LoVo (cell line): Measurements from ENCODE around the gene PARD3.
"Not testable (repeated sequence)": the region's sequence is repeated elsewhere in the genome, so short reads cannot be mapped to it uniquely, and the experiment has no call there.

Experiments used
- DNase-seq: peaks from one replicate; pipeline ENCODE4 v3.0.0-alpha.2; 2016; ENCODE audit warnings: low spot score

The PARD3 gene

DNA sequence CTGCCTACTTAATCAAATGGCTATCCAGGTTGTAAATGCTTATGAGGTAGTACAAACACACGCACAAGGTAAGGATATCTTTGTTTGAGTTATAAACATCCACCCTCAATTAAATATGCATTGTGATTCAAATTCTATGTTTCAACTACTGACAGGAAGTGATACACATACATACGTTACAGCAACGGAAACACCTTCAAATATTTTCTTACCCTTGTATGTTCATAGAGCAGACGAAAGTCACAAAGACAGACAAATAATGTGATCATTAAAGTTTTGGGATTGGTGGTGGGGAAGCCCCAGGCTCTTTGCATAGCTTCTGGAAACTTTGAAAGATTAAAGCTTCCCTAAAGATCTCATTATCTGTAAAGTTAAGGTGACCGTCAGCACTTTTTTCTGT is 521.0 kb downstream of the PARD3 start:
- no peak for DNase-seq

DNA sequence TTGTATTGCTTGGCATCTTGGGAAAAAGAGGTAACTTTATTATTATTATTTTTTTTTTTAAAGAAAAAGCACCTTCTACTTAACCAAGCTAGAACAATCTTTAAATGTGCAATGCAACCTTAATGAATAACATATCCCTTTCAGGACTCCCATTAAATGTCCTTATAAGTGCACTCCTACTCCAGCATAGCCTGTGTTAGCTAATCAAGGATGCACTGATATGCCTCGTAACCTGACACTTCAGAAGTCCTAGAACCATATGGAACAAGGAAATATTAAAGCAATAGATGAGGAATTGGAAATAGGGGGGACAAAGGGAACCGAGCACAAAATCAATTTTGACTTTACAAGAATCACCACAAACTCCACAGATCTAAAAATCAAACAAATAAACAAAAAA is 522.4 kb downstream of the PARD3 start:
- DNase-seq, result no peak

DNA sequence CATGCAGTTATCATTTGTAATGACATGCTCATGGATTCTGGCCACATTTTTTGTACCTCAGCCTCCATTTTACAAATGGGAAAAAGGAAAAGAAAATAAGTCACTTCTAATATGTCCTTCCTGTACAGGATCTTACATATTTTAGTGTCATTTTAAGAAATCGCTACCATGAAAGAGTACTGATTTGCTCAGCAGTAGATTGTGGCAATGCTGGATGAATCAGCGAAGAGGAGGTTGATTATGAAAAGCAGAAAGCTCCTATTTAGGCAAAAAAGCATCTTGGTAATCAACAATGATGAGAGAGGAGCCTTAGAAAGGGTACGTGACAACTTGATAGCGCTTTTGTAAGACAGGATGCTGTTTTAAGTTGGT is 522.9 kb downstream of the PARD3 start:
- no peak for DNase-seq

DNA sequence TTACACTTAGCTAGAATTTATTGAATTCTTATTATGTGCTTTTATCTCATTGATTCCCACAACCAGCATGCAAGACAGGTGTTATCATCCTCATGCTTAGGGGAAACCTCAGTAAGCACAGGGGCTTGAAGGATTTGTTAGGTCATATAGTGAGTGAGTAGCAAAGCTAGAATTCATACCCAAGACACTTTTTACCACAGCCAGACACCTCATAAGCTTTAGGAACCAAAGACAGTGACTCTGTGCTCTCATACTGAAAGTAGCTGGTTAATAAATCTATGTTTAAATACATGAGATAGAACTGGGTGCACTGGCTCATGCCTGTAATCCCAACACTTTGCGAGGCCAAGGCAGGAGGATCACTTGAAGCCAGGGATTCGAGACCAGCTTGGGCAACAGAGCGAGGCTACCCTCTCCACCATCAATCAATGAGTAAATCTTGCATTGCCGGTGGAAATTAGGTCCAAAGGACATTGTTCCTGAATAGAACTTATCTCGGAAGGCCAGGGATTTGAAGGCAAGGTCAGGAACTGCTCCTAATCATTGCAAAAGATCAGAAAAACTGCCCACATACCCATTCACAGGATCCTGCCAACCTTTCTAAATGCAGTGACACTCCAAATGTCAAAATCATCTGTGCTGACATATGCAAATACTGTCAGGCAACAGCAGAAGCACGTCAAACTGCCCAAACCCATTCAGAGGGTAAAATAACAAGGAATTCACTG is 523.5 kb downstream of the PARD3 start:
- no peak for DNase-seq

DNA sequence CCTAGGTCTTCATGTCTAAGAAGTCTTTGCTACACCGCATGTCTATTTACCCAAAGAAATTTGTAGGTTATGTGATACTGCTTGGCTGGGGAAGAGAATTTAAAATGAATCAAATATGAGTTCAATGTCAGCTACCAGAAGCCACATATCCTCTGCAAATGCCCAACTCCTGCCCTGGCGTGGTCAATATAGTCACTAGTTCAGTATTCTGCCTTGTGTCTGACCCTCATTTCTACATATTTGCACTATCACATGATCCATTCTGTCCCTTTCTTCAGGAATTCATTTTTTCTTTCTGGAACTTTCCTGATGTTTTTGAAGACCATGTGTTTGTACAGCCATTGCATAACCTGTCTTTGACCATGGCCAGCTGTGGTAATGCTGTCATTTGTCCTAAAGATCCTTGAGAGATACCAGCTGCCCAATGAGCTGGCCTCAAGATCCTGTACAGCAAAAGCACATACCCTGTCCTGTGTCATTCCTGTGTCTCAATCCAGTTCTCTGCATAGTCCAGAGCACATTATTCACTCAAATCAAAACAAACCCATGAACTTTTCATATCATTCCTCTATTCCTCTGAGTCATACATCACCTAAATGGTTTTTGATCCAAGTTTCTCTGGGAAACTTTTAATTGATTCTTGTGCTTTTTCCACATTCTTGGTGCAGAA is 524.5 kb downstream of the PARD3 start:
- DNase-seq, result no peak

DNA sequence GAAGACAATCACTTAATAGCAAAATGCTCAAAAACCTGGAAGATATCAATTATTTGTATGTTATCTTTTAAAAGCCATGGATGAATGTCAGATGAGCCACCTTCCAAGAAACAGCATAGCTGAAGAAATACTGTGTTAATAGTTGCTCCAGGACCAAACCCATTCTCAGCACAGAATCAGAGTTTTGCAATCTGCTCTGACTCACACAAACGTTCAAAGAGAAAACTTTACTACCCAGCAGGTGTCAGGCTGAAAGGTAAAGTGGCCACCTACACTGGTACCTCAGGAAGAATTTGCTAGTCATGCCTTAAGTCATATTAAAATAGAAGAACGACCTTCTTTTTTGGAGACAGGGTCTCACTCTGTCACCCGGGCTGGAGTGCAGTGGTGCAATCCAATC is 526.5 kb downstream of the PARD3 start:
- DNase-seq, result peak; percentile 3

DNA sequence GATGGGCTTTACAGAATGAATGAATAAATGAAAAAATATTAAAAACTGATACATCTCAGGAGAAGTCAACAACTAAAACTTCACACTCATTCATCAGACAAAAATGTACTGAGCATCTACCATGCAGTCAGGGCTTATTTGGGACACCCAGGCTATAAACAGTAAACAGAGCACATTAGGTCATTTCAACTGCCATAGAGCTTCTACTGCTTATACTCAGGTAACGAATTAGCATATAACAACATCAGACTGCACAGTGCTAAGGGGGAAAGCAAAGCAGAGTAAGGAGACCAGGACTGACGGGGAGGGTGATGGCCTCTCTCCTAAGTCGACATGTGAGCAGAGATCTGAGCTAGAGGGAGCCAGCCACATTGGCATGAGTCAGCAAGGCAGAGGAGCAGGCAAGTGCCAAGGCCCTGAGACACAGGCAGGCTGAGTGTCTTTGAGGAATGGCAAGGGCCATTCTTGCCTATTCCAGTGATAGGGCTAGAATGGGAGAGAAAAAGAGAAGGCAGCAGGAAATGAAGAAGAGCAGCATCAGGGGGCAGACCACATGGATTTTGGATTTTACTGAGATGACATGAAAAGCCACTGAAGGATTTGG is 528.9 kb downstream of the PARD3 start:
- DNase-seq, result peak; percentile 8

DNA sequence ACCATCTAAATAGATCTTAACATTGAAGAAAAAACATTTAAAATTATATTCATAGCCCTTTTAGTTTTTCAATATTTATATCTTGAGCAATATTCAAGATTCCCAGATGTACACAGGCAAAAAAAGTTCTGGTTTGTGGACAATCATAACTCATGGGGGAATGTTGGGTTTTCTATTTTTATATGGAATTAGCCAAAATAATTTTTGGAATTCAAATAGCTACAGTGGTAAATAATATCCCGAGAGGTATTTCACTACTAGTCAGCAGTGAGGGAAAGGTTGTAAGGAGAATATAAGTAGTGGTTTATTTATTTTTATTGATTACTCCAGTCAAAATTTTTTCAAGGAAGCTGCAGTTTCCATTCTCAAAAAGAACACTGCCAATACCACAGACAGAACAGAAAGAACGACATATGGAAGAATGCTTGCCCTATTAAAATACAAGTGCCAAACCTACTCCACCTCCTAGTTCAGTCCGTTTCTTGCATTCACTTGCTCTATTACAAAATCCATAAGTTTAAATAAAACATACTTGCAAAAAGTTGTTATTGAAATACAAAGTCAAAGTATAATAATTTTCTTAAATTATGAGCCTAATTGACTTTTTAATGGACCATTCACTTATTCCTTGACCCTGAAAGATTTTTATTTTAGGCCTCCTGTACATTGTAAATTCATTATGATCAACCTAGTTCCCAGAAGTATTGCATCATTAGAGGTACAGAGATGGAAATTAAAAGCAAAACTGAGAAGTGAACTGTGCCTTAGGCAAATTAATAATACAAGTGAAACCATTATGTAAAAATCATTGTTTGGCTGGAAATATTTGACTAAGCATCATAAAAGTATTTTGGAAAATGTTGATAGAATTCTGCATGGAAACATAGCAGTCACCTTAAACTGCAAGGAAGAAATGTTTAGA is 533.2 kb downstream of the PARD3 start:
- no peak for DNase-seq

DNA sequence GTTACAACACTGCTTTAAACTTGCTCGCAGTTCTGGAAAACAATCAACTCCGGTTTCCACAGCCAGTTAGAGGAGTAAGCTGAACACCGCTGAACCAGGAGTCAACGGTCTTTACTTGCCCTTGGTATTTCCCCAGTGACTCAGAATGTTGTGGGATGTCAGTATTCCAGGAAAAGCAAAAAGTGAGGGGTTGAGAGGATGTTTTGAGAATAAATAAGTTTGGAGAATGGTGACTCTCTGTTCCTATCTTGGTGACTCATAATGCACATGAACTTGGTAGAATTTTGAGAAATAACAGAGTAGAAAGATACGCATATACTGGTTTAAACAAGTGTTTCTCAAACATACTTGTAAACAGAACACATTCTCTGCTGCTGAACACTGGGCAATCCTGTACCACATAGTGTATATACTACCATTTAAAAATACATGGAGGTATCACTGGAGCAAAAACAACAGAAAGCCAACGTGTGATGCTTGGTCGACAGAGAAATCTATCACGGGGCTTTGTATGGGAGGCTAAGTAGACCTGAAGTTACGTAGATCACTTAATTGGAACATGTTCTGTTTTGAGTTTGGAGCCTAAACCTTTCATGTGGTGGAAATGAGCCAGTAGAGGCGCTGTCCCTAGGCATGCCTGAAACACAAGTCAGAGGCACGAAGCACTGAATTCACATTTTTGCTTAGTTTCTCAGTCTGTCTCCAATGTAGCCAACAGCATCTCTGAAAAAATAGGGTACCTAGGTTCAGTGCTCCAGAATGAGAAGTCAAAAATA is 534.3 kb downstream of the PARD3 start:
- no peak for DNase-seq

DNA sequence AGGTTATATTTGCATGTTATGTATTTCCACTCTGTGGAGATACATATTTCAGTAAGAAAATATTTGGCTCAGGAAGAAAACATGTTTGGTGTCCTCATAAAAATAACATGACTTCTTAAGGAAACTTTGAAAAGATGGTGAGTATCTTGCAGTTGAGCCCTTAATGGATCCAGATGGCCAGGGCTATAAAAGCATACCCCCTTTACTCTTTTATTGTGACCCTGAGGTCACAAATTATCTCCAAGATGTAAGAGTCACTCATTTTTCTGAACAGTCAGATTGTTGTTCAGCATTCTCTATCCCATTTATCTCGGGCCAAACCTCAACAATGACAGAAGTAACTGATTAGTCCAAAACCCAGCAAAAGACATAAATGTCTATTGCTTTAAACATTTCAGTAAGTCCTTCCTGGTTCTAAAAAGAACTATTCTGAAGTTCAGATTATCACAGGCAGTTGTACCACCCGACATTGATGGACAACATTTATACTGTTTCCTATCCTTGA is 539.4 kb downstream of the PARD3 start:
- no peak for DNase-seq

DNA sequence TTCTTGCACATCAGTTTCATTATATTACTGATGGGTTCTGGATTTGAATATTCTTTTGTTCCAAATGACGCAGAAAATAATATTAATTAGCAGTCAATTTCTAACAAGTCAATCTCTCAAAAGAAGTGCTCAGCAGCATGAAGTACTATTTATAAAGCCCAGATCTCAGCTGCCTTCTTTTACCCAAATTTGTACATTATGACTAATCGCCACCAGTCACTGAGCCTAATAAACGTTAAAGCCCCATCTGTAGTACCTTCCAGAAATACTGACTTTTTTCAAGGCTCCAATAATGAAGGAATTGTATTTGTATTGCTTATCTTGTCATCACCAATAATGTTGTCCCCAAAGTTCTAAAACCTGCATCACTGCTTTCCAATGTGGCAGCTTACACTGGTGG is 540.2 kb downstream of the PARD3 start:
- DNase-seq, result no peak

DNA sequence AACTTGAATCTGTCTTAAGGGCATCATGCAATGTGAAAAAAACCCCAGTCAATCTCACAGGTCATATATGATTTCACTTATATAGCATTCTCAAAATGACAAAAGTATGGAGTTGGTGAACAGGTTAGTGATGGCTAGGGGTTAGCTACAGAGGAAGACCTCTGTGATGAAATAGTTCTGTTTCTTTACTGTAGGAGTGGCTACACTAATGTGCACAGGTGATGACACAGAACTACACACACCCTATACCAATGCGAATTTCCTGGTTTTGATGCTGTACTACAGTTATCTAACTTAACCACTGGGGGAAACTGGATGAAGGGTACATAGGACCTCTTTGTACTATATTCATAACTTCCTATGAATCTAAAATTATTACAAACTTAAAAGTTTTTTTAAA is 541.8 kb downstream of the PARD3 start:
- DNase-seq, result no peak

DNA sequence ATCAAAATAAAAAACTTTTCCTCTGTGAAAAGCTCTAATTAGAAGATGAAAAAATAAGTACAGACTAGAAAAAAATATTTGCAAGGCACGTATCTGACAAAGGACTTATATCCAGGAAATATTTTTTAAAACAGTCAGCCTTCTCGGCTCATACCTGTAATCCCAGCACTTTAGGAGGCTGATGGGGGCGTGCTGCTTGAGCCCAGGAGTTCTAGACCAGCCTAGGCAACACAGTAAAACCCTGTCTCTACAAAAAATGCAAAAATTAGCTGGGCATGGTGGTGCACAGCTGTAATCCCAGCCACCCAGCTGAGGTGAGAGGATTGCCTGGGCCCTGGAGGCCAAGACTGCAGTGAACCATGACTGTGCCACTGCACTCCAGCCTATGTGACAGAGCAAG is 542.8 kb downstream of the PARD3 start:
- no peak for DNase-seq

DNA sequence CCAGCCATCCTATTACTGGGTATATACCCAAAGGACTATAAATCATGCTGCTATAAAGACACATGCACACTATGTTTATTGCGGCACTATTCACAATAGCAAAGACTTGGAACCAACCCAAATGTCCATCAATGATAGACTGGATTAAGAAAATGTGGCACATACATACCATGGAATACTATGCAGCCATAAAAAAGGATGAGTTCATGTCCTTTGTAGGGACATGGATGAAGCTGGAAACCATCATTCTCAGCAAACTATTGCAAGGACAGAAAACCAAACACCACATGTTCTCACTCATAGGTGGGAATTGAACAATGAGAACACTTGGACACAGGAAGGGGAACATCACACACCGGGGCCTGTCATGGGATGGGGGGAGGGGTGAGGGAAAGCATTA is 546.7 kb downstream of the PARD3 start:
- DNase-seq, result not testable (repeated sequence)

DNA sequence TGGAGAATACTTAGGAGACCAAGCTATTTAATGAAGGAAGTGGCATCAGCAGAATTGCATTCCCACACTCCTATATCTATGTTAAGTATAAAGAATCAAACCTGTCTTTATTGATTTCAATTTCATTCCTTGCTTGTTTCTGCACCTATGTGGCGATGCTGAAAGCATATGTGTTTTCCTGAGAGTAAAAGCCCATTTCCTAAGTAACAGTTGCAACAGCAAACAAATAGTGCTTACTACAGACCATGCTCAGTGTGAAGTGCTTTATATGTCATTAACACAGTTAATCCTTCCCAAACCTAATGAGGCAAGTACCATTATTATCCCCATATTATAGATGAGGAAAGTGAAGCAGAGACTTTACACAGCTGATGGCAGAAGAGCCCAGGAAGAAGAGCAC is 552.1 kb downstream of the PARD3 start:
- DNase-seq, result no peak

DNA sequence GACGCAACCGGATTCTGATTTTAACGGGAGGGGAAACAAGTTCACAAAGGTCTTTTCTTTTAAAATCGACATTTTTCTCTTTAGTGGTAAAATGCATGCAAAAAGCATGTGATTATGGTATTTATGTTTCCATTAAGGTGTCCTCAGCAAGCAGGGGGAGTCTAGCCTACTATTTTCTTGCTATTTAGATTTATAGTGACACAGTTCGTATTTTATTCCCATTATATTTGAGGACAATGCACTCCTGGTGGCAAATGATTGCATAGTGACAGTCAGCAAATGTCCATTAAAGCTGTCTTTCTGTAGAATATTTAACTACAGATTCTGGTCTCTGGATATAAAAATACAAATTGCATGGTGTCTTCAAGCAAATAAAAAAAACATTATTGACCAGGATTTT is 554.2 kb downstream of the PARD3 start:
- no peak for DNase-seq

DNA sequence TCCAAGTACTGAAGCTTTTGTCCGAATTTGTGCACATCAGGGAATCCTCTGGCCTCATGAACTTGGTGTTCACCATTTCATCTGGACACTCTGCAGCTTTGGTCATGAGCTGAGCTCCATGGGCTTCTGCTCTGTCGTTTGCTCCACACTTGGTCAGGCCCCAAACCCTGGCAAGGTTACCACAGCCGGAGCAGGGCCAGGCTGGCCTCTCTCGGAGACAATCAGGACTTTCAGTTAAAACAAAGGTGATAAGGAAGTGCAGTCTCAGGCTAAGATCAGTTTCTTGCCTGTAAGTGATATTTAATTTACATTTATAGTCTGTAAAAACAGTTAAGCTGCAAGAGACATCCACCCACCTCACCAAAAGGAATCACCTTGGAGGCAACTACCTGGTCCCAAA is 558.9 kb downstream of the PARD3 start:
- DNase-seq, result no peak

DNA sequence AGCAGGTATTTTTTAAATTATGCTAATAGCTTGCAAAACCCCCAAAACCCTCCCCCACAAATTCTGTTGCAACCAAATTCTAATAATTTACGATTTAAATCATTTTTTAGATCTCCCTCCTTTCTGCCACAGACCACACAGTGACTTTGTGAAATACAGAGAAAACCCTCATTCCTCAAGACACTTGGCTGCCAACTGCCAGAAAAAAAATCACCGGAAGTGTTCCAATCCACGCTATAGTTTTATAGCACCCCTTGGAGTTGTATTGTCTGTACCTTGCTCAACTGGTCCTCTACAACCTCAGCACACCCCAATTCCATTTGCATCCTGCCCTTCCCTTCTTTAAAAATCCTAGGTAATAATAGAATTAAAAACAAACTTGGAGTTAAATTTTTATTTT is 560.1 kb downstream of the PARD3 start:
- DNase-seq, result no peak

DNA sequence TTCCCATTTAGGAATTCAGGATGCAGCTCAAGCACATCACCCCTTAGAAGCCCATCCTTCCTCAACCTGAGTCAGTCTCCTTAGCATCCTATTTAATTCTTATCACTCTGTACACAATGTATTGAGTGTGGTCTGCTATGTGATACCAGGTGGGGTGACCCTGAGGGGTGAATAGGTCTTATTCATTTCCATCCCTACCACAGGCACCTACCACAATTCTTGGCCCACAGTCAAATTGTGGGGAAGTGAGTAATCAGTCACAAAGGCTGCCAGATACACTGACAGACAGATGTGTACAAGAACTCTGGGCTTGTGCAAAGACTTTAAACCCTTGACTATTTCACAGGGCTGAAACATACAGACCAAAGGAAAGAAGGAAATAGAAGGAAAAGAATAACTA is 560.5 kb downstream of the PARD3 start:
- DNase-seq, result peak; percentile 48

DNA sequence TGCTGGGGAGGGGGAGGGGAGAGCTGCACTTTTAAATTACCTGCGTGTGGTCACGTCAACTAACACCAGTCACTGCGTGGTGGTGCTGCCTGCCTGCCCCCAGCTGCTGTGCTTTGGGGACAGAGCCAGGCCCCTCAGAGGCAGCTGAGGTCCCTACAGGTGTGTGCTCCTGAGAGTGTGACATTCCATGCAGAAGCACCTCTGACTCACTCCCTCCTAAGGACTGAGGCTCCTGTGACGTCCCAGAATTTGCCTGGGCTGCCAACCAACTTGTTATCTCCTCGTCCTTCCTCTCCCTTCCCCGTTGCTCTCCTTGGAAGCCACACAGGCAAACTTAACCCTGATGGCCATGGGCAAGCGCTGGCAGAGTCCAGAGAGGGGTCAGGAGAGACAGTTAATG is 563.0 kb downstream of the PARD3 start:
- DNase-seq, result no peak

DNA sequence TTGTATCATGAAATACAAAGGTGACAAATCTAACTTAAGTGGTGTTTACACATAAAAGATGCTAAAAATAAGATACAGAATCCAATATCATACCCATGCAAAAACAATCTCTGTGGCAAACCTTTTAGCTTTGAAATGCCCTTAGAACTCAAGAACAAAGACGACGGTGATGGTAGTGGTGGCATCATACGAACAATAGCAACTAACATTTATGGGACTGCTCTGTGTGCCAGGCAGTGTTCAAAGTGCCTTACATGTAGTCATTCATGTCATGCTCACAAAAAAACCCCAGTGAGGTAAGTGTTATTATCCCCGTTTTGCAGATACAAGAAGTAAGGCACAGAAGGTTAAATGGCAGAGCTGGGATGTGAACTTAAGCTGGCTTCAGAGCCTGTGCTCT is 563.9 kb downstream of the PARD3 start:
- no peak for DNase-seq

DNA sequence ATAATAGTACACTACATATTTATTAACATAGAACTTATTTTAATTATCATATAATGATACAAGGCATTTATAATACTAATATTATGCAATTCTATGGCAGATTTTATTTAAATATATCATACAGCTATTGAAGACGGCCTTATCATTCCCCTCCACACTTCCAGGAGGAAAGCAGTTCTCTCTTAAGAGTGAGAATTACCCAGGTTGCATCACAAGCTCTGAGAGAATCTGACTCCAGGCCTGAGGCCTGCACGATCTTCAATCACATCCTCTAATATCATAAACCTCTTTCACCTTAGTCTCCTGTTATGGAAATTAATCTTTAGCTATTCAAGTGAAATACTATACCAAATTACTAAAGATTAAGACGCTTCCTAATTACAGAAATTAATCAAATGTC is 564.4 kb downstream of the PARD3 start:
- DNase-seq, result no peak
